Ishikawa (cell line): ENCODE measurements around the gene CLEC3B.

Experiments
- EP300 ChIP-seq: IDR thresholded peaks from 2 replicates; pipeline ENCODE4 v1.6.1; 2012; ENCODE audit warnings: borderline replicate concordance
- RAD21 ChIP-seq: IDR thresholded peaks from 2 replicates; pipeline ENCODE4 v1.6.1; 2012; ENCODE audit warnings: low read depth
- REST ChIP-seq: IDR thresholded peaks from 2 replicates; pipeline ENCODE4 v1.6.1; 2012; ENCODE audit warnings: low read depth, mild to moderate bottlenecking
- ZBTB7A ChIP-seq: IDR thresholded peaks from 2 replicates; pipeline ENCODE4 v1.6.1; 2012; ENCODE audit warnings: low read depth
- TF ChIP-seq, protein P1 (sequence below): IDR thresholded peaks from 2 replicates; pipeline ENCODE4 v1.6.1; 2012

DNA sequence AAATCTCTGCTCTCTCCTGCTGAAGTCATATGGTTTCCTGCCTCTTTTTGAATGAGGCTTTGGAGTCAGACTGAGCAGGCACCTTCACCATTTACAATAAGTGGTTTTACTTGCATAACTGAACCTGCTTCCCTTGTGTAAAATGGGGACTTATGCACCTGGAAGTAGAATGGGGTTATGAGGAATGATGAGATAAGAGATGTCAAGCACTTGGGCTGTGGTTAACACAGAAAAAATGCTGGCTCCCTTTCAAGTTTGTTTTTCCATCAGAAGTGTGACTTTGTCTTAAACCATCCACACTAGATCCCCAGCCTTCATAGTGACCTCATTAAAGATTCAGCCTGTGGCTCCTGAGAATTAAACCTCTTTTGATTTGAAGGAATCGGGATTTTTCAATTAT is 44.9 kb upstream of the CLEC3B start:
- TF ChIP-seq EP300 (no peak), ZBTB7A (no peak), RAD21 (no peak), REST (no peak)
- TF ChIP-seq, protein P1, sequence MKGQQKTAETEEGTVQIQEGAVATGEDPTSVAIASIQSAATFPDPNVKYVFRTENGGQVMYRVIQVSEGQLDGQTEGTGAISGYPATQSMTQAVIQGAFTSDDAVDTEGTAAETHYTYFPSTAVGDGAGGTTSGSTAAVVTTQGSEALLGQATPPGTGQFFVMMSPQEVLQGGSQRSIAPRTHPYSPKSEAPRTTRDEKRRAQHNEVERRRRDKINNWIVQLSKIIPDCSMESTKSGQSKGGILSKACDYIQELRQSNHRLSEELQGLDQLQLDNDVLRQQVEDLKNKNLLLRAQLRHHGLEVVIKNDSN, result no peak
